ENCODE data around the gene EVA1C.

Gene EVA1C

DNA sequence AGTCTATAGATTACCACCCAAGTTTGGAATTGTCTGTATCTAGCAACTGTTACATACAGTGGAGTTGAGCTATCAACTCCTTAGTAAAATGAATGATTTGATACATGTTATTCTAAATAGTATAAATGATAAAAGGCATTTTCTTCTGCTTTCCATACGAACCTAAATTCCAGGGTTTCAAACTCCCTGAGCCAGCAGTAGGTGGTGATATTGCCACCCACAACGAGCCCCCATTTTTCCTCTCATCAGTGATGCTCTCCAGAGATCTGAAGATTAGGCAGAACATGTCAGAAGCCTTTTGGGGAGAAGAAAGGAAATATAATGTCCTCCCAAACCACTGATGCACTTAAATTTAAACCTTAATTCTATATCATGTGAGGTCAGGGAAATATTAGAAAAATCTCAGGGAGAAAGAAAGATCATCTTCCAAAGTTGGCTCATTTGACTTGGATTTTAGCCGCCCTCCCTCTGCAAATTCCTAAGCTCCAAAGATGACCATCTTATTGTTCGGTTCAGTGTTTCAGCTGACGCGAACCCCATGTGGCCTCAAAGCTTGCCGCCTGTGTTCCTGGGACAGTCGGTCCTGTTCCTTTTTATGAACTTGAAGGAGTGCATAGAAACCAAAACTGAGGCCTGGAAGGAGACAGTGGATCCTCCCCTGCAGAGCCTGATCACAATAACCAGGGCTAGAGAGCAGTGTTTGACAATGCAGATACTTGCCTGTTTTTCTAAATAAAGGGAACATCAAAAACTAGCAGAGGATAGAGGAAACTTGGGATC is 2.3 kb downstream of the EVA1C start:
- peaks cover 63% of the 10 kb centered on the region for H3K27me3 ChIP-seq (ENCODE audit: insufficient read depth, low read length)
- no peak overlapping the region for H3K27ac ChIP-seq (ENCODE audit: low read length)
- H3K9ac ChIP-seq (ENCODE audit: low read depth, low read length): no peak overlapping the region
- H3K4me3 ChIP-seq (ENCODE audit: low read length): no peak overlapping the region
- H3K36me3 ChIP-seq (ENCODE audit: insufficient read depth, low read depth, low read length): no peaks in the 10 kb centered on the region
- H3K4me1 ChIP-seq (ENCODE audit: insufficient read depth, low read length): peaks cover 23% of the 10 kb centered on the region
- H3K9me3 ChIP-seq (ENCODE audit: insufficient read depth, low read depth, low read length): no peaks in the 10 kb centered on the region

DNA sequence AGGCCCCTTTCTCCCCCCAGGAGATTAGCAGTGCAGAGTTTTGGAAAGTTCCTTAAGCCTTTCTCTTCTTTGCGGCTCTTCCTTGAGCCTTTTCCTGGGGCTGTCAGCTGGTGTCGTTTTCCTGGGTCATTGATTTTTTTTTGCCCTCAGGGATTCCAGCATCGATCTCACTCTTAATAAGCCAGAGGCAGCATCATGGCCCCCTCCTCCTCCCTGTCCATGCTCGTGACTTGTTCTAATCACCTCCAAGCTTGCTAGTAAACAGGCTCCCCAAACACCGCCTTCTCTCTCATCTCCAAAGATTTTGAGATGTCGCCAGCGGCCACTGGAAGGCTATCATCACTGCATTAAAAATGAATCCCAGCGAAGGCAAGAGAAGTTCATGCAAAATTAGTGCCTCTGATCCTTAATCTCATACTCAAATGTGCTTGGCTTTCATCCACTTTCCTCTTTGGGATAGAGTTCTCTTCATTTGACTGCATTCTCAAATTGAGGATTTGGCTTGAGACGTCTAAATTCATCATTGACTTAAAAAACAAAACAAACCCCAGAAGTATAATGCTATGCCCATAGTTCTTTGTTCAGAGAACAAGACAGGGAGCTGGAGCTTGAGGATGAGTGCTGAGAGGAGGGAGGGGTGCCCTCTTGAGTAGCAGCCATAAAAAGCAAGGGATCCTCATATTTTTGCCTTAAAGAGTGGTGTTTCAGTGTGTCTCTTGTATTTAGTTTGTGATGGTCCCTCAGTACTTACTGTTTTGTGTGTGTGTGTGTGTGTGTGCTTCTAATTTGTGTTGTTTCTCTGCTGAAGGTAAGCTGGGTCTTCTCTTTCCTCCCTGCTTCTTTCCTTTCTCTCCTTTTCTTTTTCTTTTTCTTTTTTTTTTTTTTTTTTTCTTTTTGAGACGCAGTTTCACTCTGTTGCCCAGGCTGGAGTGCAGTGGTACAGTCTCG is 3.2 kb downstream of the EVA1C start:
- Histone ChIP-seq H3K4me1 (ENCODE audit: insufficient read depth, low read length) (peaks cover 23% of the 10 kb centered on the region), H3K4me3 (ENCODE audit: low read length) (no peak overlapping the region), H3K9me3 (ENCODE audit: insufficient read depth, low read depth, low read length) (no peaks in the 10 kb centered on the region), H3K9ac (ENCODE audit: low read depth, low read length) (no peak overlapping the region), H3K36me3 (ENCODE audit: insufficient read depth, low read depth, low read length) (no peaks in the 10 kb centered on the region), H3K27me3 (ENCODE audit: insufficient read depth, low read length) (peaks cover 53% of the 10 kb centered on the region), H3K27ac (ENCODE audit: low read length) (no peak overlapping the region)

DNA sequence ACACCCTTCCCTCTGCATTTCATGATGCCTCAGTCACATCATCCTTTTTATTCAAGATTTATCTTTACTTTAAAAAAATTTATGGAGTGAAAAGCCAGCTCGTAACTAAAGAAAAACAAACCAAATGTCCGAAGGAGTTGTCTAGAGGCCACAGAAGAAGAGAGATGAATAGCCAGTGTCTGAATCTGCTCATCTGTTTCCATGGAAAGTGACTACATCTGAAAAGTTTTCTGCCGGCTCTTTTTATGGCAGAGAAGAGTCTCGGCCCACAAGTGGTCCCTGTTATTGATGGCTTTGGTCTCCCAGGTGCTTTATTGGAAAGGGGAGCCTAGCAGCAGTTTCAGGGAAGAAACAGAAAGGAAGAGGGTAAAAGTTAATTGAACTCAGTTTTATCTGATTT is 5.6 kb downstream of the EVA1C start:
- peaks cover 29% of the 10 kb centered on the region for H3K27me3 ChIP-seq (ENCODE audit: insufficient read depth, low read length)
- H3K9ac ChIP-seq (ENCODE audit: low read depth, low read length): no peak overlapping the region
- H3K9me3 ChIP-seq (ENCODE audit: insufficient read depth, low read depth, low read length): peaks cover 5% of the 10 kb centered on the region; the same call in 1 of the 2 replicates
- H3K4me1 ChIP-seq (ENCODE audit: insufficient read depth, low read length): peaks cover 22% of the 10 kb centered on the region
- H3K27ac ChIP-seq (ENCODE audit: low read length): no peak overlapping the region
- H3K36me3 ChIP-seq (ENCODE audit: insufficient read depth, low read depth, low read length): no peaks in the 10 kb centered on the region
- no peak overlapping the region for H3K4me3 ChIP-seq (ENCODE audit: low read length)

- no peak overlapping the region for H3K4me3 ChIP-seq (ENCODE audit: low read length)
- no peak overlapping the region for H3K9ac ChIP-seq (ENCODE audit: low read depth, low read length)
- H3K36me3 ChIP-seq (ENCODE audit: insufficient read depth, low read depth, low read length): no peaks in the 10 kb centered on the region
- H3K27me3 ChIP-seq (ENCODE audit: insufficient read depth, low read length): no peaks in the 10 kb centered on the region
- H3K9me3 ChIP-seq (ENCODE audit: insufficient read depth, low read depth, low read length): peaks cover 5% of the 10 kb centered on the region; the same call in 1 of the 2 replicates
- no peaks in the 10 kb centered on the region for H3K4me1 ChIP-seq (ENCODE audit: insufficient read depth, low read length)
- no peak overlapping the region for H3K27ac ChIP-seq (ENCODE audit: low read length)
Measured at GRCh38 chr21:32422064-32422463, 9.6 kb downstream of the EVA1C start.

GRCh38 chr21:32423320-32424190 is 11.0 kb downstream of the EVA1C start:
- H3K4me1 ChIP-seq (ENCODE audit: insufficient read depth, low read length): peaks cover 5% of the 10 kb centered on the region; the same call in 1 of the 2 replicates
- H3K36me3 ChIP-seq (ENCODE audit: insufficient read depth, low read depth, low read length): no peaks in the 10 kb centered on the region
- H3K27me3 ChIP-seq (ENCODE audit: insufficient read depth, low read length): no peaks in the 10 kb centered on the region
- H3K9me3 ChIP-seq (ENCODE audit: insufficient read depth, low read depth, low read length): peaks cover 5% of the 10 kb centered on the region; the same call in 1 of the 2 replicates
- H3K4me3 ChIP-seq (ENCODE audit: low read length): no peak overlapping the region
- H3K27ac ChIP-seq (ENCODE audit: low read length): no peak overlapping the region
- H3K9ac ChIP-seq (ENCODE audit: low read depth, low read length): no peak overlapping the region

DNA sequence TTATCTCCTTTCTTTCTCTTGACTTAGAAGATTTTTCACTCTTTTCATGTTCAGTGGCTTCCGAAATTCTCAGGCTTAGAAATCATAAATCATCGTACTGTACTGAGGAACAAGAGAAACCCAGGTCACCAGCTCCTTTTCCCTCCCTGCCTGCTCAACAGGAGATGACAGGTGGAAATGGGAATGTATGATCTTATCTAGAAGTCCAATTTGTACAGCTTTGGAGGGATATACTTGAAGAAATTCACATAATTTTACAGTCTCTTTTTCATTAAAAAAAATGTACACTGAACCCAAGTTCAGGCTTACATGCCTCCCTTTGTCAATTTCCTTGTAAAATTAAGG is 11.7 kb downstream of the EVA1C start:
- no peak overlapping the region for H3K9ac ChIP-seq (ENCODE audit: low read depth, low read length)
- H3K4me1 ChIP-seq (ENCODE audit: insufficient read depth, low read length): peaks cover 7% of the 10 kb centered on the region; the same call in 1 of the 2 replicates
- no peaks in the 10 kb centered on the region for H3K27me3 ChIP-seq (ENCODE audit: insufficient read depth, low read length)
- H3K36me3 ChIP-seq (ENCODE audit: insufficient read depth, low read depth, low read length): no peaks in the 10 kb centered on the region
- H3K27ac ChIP-seq (ENCODE audit: low read length): no peak overlapping the region
- no peak overlapping the region for H3K4me3 ChIP-seq (ENCODE audit: low read length)
- H3K9me3 ChIP-seq (ENCODE audit: insufficient read depth, low read depth, low read length): peaks cover 5% of the 10 kb centered on the region; the same call in 1 of the 2 replicates

DNA sequence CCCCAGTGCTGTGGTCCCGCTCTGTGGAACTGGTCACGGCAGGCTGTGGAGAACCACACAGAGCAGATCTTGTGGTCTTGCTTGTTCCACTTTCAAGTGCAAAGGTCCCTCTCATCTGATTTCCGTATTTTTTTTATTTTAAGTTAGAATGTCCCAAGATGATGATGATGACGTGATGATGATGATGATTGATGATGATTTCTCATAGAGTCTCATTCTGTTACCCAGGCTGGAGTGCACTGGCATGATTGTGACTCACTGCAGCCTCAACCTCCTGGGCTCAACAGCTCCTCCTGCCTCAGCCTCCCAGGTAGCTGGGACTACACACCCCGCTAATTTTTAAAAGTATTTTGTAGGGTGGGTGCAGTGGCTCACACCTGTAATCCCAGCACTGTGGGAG is 12.2 kb downstream of the EVA1C start:
- Histone ChIP-seq H3K27ac (ENCODE audit: low read length) (no peak overlapping the region), H3K4me3 (ENCODE audit: low read length) (no peak overlapping the region), H3K36me3 (ENCODE audit: insufficient read depth, low read depth, low read length) (no peaks in the 10 kb centered on the region), H3K9me3 (ENCODE audit: insufficient read depth, low read depth, low read length) (peaks cover 5% of the 10 kb centered on the region; the same call in 1 of the 2 replicates), H3K4me1 (ENCODE audit: insufficient read depth, low read length) (peaks cover 7% of the 10 kb centered on the region; the same call in 1 of the 2 replicates), H3K9ac (ENCODE audit: low read depth, low read length) (no peak overlapping the region), H3K27me3 (ENCODE audit: insufficient read depth, low read length) (no peaks in the 10 kb centered on the region)

- H3K9me3 ChIP-seq (ENCODE audit: insufficient read depth, low read depth, low read length): peaks cover 5% of the 10 kb centered on the region; the same call in 1 of the 2 replicates
- no peak overlapping the region for H3K27ac ChIP-seq (ENCODE audit: low read length)
- no peak overlapping the region for H3K9ac ChIP-seq (ENCODE audit: low read depth, low read length)
- peaks cover 7% of the 10 kb centered on the region; the same call in 1 of the 2 replicates for H3K4me1 ChIP-seq (ENCODE audit: insufficient read depth, low read length)
- H3K27me3 ChIP-seq (ENCODE audit: insufficient read depth, low read length): no peaks in the 10 kb centered on the region
- no peak overlapping the region for H3K4me3 ChIP-seq (ENCODE audit: low read length)
- H3K36me3 ChIP-seq (ENCODE audit: insufficient read depth, low read depth, low read length): no peaks in the 10 kb centered on the region
Measured at GRCh38 chr21:32425628-32426027, 13.1 kb downstream of the EVA1C start.

DNA sequence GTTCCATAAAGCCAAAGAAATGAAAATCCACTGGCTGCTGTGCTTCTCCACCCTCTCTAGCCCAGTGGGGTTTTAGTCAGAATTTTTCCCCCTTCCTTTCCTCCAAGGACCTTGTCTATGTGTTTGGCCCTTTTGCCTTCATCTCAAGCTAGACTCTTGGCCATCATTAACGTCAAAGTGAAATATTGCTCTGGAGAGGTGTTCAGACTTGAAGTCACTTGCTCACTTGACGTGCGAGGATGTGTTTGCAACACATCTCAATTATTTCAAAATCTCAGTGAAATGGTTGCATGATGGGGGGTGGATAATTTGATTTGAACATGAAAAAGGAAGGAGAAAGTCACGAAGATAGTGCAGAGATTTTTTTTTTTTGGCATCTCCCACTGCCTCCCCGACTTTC is 13.6 kb downstream of the EVA1C start:
- H3K36me3 ChIP-seq (ENCODE audit: insufficient read depth, low read depth, low read length): no peaks in the 10 kb centered on the region
- peaks cover 5% of the 10 kb centered on the region; the same call in 1 of the 2 replicates for H3K9me3 ChIP-seq (ENCODE audit: insufficient read depth, low read depth, low read length)
- no peak overlapping the region for H3K4me3 ChIP-seq (ENCODE audit: low read length)
- H3K27ac ChIP-seq (ENCODE audit: low read length): no peak overlapping the region
- H3K4me1 ChIP-seq (ENCODE audit: insufficient read depth, low read length): peaks cover 7% of the 10 kb centered on the region; the same call in 1 of the 2 replicates
- no peak overlapping the region for H3K9ac ChIP-seq (ENCODE audit: low read depth, low read length)
- no peaks in the 10 kb centered on the region for H3K27me3 ChIP-seq (ENCODE audit: insufficient read depth, low read length)

DNA sequence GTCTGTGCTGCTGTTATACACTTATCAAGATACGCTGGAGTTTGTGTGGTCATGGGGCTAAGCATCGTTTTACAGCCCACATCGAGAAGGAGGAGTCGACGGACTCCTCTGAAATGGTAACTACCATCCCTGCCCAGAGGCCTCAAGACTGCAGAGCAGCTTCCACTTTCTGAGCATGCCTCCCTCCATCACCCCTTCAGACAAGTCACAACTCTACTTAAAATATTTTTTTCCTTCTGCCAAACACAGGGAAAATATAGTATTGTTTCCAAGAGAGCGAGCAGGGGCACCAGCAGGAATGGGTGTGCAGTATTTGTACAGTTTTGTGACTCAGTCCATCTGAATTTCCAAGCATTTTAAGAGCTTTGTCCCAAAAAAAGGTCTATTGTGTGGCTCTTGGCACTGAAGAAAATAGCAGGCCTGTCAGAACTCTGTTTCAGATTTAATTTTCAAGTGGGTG is 14.1 kb downstream of the EVA1C start:
- Histone ChIP-seq H3K27ac (ENCODE audit: low read length) (no peak overlapping the region), H3K4me1 (ENCODE audit: insufficient read depth, low read length) (peaks cover 7% of the 10 kb centered on the region; the same call in 1 of the 2 replicates), H3K4me3 (ENCODE audit: low read length) (no peak overlapping the region), H3K36me3 (ENCODE audit: insufficient read depth, low read depth, low read length) (no peaks in the 10 kb centered on the region), H3K9me3 (ENCODE audit: insufficient read depth, low read depth, low read length) (peaks cover 5% of the 10 kb centered on the region; the same call in 1 of the 2 replicates), H3K27me3 (ENCODE audit: insufficient read depth, low read length) (no peaks in the 10 kb centered on the region), H3K9ac (ENCODE audit: low read depth, low read length) (no peak overlapping the region)

Data from iPS-20b (cell line).